GM12878 (cell line): ENCODE measurements around the gene CLBA1. TPM values are rescaled to one million over a fixed set of nuclear protein-coding genes. Genes with fewer than 3 reads are reported as not detected.

ENCODE experiments used
- ATAC-seq: fragments of 200-7000 bp; cut with Tn5 transposase; 3 replicates; pipeline ENCODE4 v1.9.1; 2020; ENCODE audit warnings: mild to moderate bottlenecking, moderate library complexity
- BruUV-seq: library from RNA; stranded (reverse); fragments of 400-500 nt; replicated peaks from 2 replicates; lab custom pipeline; 2021; lab: Mats Ljungman, UMichigan
- CTCF ChIA-PET: fragments of 300-600 bp; sonication (Branson Sonifier 250); formaldehyde crosslinking; extraction: SDS; loops from one replicate; lab custom pipeline; 2021; ENCODE audit warnings: inconsistent platforms; lab: Yijun Ruan, JAX
- POLR2A ChIA-PET: fragments of 350-600 bp; formaldehyde crosslinking; extraction: SDS; loops from one replicate; lab custom pipeline; 2021; ENCODE audit warnings: inconsistent platforms; lab: Charles Lee
- RAD21 ChIA-PET: fragments of 300-600 bp; sonication (Branson Sonifier 250); formaldehyde crosslinking; loops from one replicate; lab custom pipeline; 2023; ENCODE audit warnings: antibody characterized with exemption; ENCODE audit not compliant: unreplicated experiment; lab: Charles Lee
- SMC1A ChIA-PET: fragments of 300-600 bp; sonication (Branson Sonifier 250); formaldehyde crosslinking; loops from one replicate; lab custom pipeline; 2023; ENCODE audit not compliant: unreplicated experiment, uncharacterized antibody; lab: Charles Lee
- DNase-seq: peaks from one replicate; pipeline ENCODE4 v3.0.0-alpha.2; 2011; ENCODE audit warnings: low read depth, low spot score
- FAIRE-seq: peaks from 3 replicates; lab custom pipeline; 2011; peaks lifted over from hg19 to GRCh38; lab: Jason Lieb, UNC
- H2AFZ ChIP-seq: 2 replicates; pipeline ENCODE4 v1.6.0; 2011; ENCODE audit warnings: low read depth, low read length, control low read depth; ENCODE audit not compliant: control insufficient read depth
- H3K27ac ChIP-seq: 2 replicates; pipeline ENCODE4 v1.5.1; 2011; ENCODE audit warnings: control low read depth; ENCODE audit not compliant: control insufficient read depth, insufficient read depth
- H3K27me3 ChIP-seq, 2 experiments: replicated peaks in 1 of 2; 2 replicates each; pipeline versions ENCODE4 v1.6.0 to v1.6.1; 2011; ENCODE audit warnings: low read length in 1 of 2; ENCODE audit not compliant: control insufficient read depth in 2 of 2, insufficient read depth in 2 of 2
- H3K36me3 ChIP-seq, 2 experiments: 2 replicates each; pipeline ENCODE4 v1.5.1; 2011; ENCODE audit warnings: low read length in 1 of 2; ENCODE audit not compliant: control insufficient read depth in 2 of 2, insufficient read depth in 2 of 2
- H3K4me1 ChIP-seq: 2 replicates; pipeline ENCODE4 v1.6.1; 2011; ENCODE audit warnings: mild to moderate bottlenecking, low read length, moderate library complexity, mixed read lengths; ENCODE audit not compliant: control insufficient read depth, insufficient read depth
- H3K4me2 ChIP-seq: 2 replicates; pipeline ENCODE4 v1.6.0; 2011; ENCODE audit warnings: control low read depth; ENCODE audit not compliant: control insufficient read depth, insufficient read depth
- H3K4me3 ChIP-seq: fragments of 200-600 bp; sonication (generic); 2 replicates; pipeline ENCODE4 v1.5.1; 2016
- H3K79me2 ChIP-seq: 2 replicates; pipeline ENCODE4 v1.6.0; 2011; ENCODE audit warnings: low read length; ENCODE audit not compliant: control insufficient read depth, insufficient read depth
- H3K9ac ChIP-seq: 2 replicates; pipeline ENCODE4 v1.8.0; 2011; ENCODE audit warnings: low read length, control low read depth, mixed read lengths; ENCODE audit not compliant: control insufficient read depth, insufficient read depth
- H3K9me3 ChIP-seq: replicated peaks from 3 replicates; pipeline ENCODE4 v1.5.1; 2011; ENCODE audit warnings: mild to moderate bottlenecking, low read length; ENCODE audit not compliant: control insufficient read depth, insufficient read depth
- H4K20me1 ChIP-seq: 2 replicates; pipeline ENCODE4 v1.6.0; 2011; ENCODE audit not compliant: control insufficient read depth, insufficient read depth
- BRCA1 ChIP-seq: IDR thresholded peaks from 2 replicates; pipeline ENCODE4 v1.6.1; 2011; ENCODE audit warnings: low read depth, low read length, improper control_type of control experiment
- HDAC6 ChIP-seq: fragments of 200-600 bp; sonication (generic); IDR thresholded peaks from one replicate; pipeline ENCODE4 v1.8.0; 2017; ENCODE audit warnings: antibody characterized with exemption; ENCODE audit not compliant: unreplicated experiment
- IKZF2 ChIP-seq, 2 experiments: fragments of 450-650 bp; IDR thresholded peaks; 2 replicates each; pipeline ENCODE4 v1.6.1; 2017; ENCODE audit warnings: mild to moderate bottlenecking in 2 of 2, moderate library complexity in 2 of 2
- KLF5 ChIP-seq: fragments of 450-650 bp; IDR thresholded peaks from 2 replicates; pipeline ENCODE4 v1.6.1; 2014; ENCODE audit warnings: mild to moderate bottlenecking; ENCODE audit not compliant: partially characterized antibody
- MEF2B ChIP-seq: fragments of 450-650 bp; IDR thresholded peaks from 2 replicates; pipeline ENCODE4 v1.6.1; 2018; ENCODE audit warnings: mild to moderate bottlenecking, moderate library complexity; ENCODE audit not compliant: partially characterized antibody, poor library complexity, severe bottlenecking
- POLR2AphosphoS2 ChIP-seq: IDR thresholded peaks from 2 replicates; pipeline ENCODE4 v1.6.1; 2011; ENCODE audit warnings: low read depth, mild to moderate bottlenecking, low read length, improper control_type of control experiment, moderate library complexity
- POU2F2 ChIP-seq: IDR thresholded peaks from 3 replicates; pipeline ENCODE4 v1.6.1; 2011; ENCODE audit warnings: low read depth, mild to moderate bottlenecking, low read length, borderline replicate concordance
- WGBS: methylation state at CpG from one replicate; pipeline ENCODE4 v1.1.6; 2016; ENCODE audit warnings: low lambda C conversion rate; ENCODE audit not compliant: insufficient replicate concordance, insufficient coverage; ENCODE audit errors: missing lambda C conversion rate; 5-methylcytosine and 5-hydroxymethylcytosine counted together
- in situ Hi-C: fragments of 300-500 bp; cut with MboI; formaldehyde crosslinking; loops from 9 replicates; pipeline ENCODE4 v1.14.3; 2018; ENCODE audit warnings: mixed read lengths
- intact Hi-C: fragments of 100-400 bp; cut with micrococcal nuclease; formaldehyde crosslinking; loops from one replicate; pipeline ENCODE4 v1.14.2; 2022; ENCODE audit not compliant: unreplicated experiment
- polyA plus RNA-seq, 11 experiments: library from polyadenylated mRNA; depleted of rRNA in 4 of 11; unstranded in 6 of 11; stranded (reverse) in 5 of 11; fragments of >200 nt; fragmentation: Nextera tagmentation in 4 of 11; fragmentation: Illumina TruSeq in 1 of 11; extraction: Ambion mirVana in 4 of 11; extraction: Trizol in 1 of 11; gene quantifications; 1 replicate in 1 of 11; 2 replicates in 10 of 11; pipeline versions ENCODE4 v1.2.1 to v1.2.3, GENCODE V29; 2011 to 2016; ENCODE audit warnings: inconsistent platforms in 2 of 11, missing spikeins in 2 of 11, low read depth in 1 of 11
- total RNA-seq, 4 experiments: library from RNA; depleted of rRNA in 3 of 4; stranded (reverse); fragments of >200 nt in 3 of 4; fragmentation: Illumina TruSeq in 1 of 4; extraction: Trizol in 1 of 4; gene quantifications; 2 replicates each; pipeline versions ENCODE4 v1.2.1 to v1.2.3, GENCODE V29; 2013 to 2021
- TF ChIP-seq, protein P1 (sequence below): IDR thresholded peaks from 2 replicates; pipeline ENCODE4 v1.6.1; 2011; ENCODE audit warnings: mild to moderate bottlenecking, low read depth, low read length, moderate library complexity; ENCODE audit not compliant: insufficient replicate concordance

Gene CLBA1
- total and polyA plus RNA-seq, 10 of the 15 experiments (the other 5 are each of a cell fraction or from before 2014, with no cell fraction given), result 0.07 to 1.1 (median 0.62) TPM; not detected in 1

DNA sequence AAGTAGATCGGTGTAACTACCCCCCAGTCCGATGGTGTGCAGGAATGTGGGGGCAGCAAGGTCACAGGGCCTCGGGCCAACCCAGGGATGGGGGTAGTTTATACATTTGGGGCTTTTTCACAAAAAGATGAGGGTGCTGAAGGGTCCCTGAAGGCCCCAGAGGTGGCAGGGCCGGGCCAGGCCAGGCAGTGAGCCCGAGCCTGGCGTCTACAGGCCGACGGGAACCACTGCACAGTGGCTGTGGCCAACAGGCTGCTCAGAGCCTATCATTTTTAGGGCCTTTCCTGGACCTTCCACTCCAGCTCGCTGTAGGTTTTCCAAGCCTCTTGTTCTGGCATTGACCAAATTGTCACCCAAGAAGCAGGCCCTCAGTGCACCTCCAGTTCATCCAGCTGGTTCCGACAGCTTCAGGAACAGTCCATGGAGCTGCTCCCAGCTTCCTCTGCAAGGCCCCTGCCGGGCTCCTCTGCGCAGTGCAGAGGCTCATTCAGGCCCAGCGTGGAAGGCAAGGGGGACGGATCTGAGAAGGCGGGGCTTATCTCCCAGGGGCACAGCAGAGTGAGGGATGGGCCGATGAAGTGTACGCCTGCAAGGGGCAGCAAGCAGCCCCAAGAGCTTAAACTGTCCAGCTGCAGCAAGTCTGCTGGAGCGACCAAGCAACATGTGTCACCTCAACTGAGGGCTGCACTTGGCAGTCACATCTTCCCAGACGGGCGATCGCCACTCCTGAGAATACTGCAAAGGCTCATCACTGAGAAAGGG lies 21.4 kb downstream of the CLBA1 start:
- no peak; the same call in 2 of the 3 replicates for ATAC-seq
- in situ Hi-C loops, result no loop called here
- Histone ChIP-seq H3K27me3 (no peaks in the 10 kb centered on the region), H3K9me3 (no peaks in the 10 kb centered on the region), H3K9ac (no peak overlapping the region), H3K4me1 (no peaks in the 10 kb centered on the region)
- WGBS, result 92% methylated on average over 21 of the region's 21 CpGs
- SMC1A ChIA-PET, result interaction anchor here (0.9 kb wide), 1 partner anchor 11 kb away, joined by 3 read pairs; no protein-coding TSS in a partner anchor
- no peak for TF ChIP-seq BRCA1
- no peak for TF ChIP-seq POU2F2
- no peak for TF ChIP-seq HDAC6
- no peak for TF ChIP-seq MEF2B
- TF ChIP-seq IKZF2 (IDR thresholded peaks at IDR 0.05), result no peak
- no peak for TF ChIP-seq KLF5
- 0 out of 2 replicates have a peak, but pooled peaks have one; percentile 25 for TF ChIP-seq POLR2AphosphoS2
- TF ChIP-seq, protein P1, sequence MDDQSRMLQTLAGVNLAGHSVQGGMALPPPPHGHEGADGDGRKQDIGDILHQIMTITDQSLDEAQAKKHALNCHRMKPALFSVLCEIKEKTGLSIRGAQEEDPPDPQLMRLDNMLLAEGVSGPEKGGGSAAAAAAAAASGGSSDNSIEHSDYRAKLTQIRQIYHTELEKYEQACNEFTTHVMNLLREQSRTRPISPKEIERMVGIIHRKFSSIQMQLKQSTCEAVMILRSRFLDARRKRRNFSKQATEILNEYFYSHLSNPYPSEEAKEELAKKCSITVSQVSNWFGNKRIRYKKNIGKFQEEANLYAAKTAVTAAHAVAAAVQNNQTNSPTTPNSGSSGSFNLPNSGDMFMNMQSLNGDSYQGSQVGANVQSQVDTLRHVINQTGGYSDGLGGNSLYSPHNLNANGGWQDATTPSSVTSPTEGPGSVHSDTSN, result no peak
- TF ChIP-seq, all 136 proteins: peak for 1
- no peaks in the 10 kb centered on the region; the same call in none of the 2 replicates for H4K20me1 ChIP-seq
- FAIRE-seq, result no peak
- intact Hi-C loops, result no loop called here
- peaks cover 27% of the 10 kb centered on the region for H3K79me2 ChIP-seq
- H3K4me2 ChIP-seq, result no peak overlapping the region
- no peak overlapping the region for H3K4me3 ChIP-seq
- no peak overlapping the region for H3K27ac ChIP-seq
- no TSS peak for BruUV-seq
- ChIA-PET POLR2A (no interaction called here), CTCF (interaction anchor here (0.7 kb wide), 1 partner anchor 76 kb away, joined by 3 read pairs; no protein-coding TSS in a partner anchor), RAD21 (no interaction called here)
- peaks cover 29 to 44% of the 10 kb centered on the region in 2 experiments for H3K36me3 ChIP-seq
- no peak overlapping the region for H2AFZ ChIP-seq
- DNase-seq, result no peak
